ENCODE data around the gene ZBTB1.

GRCh38 chr14:64501411-64502171 is 3.0 kb upstream of the ZBTB1 start:
- TF ChIP-seq EZH2 (IDR thresholded peaks at IDR 0.05; ENCODE audit: borderline replicate concordance, insufficient read depth, low read length, poor library complexity, severe bottlenecking) (no peak), POLR2AphosphoS5 (IDR thresholded peaks at IDR 0.05) (no peak), EP300 (conservative IDR thresholded peaks at IDR 0.05; ENCODE audit: poor library complexity, severe bottlenecking) (no peak), CTCF (IDR thresholded peaks at IDR 0.05; ENCODE audit: poor library complexity, severe bottlenecking) (no peak)
